Glutamatergic neuron (in vitro differentiated cells): ENCODE data around the gene VPS37B. TPM values are rescaled to one million over a fixed set of nuclear protein-coding genes. Genes with fewer than 3 reads are reported as not detected.

ENCODE experiments used
- DNase-seq: peaks from one replicate; pipeline ENCODE4 v3.0.0; 2022
- H3K27ac Mint-ChIP-seq: one replicate; pipeline ENCODE4 v1.8.0; 2020; ENCODE audit warnings: mild to moderate bottlenecking, mixed read lengths, inconsistent platforms; ENCODE audit not compliant: unreplicated experiment
- H3K27me3 Mint-ChIP-seq: one replicate; pipeline ENCODE4 v1.8.0; 2020; ENCODE audit warnings: mild to moderate bottlenecking, moderate library complexity, mixed read lengths, inconsistent platforms; ENCODE audit not compliant: unreplicated experiment
- H3K36me3 Mint-ChIP-seq: one replicate; pipeline ENCODE4 v1.8.0; 2020; ENCODE audit warnings: mild to moderate bottlenecking, mixed read lengths, inconsistent platforms; ENCODE audit not compliant: unreplicated experiment
- H3K4me1 Mint-ChIP-seq: one replicate; pipeline ENCODE4 v1.8.0; 2020; ENCODE audit warnings: mild to moderate bottlenecking, low read depth, mixed read lengths, inconsistent platforms; ENCODE audit not compliant: unreplicated experiment
- H3K4me3 Mint-ChIP-seq: one replicate; pipeline ENCODE4 v1.8.0; 2020; ENCODE audit warnings: mild to moderate bottlenecking, mixed read lengths, inconsistent platforms; ENCODE audit not compliant: unreplicated experiment
- H3K9me3 Mint-ChIP-seq: one replicate; pipeline ENCODE4 v1.8.0; 2020; ENCODE audit warnings: mild to moderate bottlenecking, moderate library complexity, mixed read lengths, inconsistent platforms; ENCODE audit not compliant: unreplicated experiment
- CTCF ChIP-seq: fragments of 200-600 bp; sonication (generic); IDR thresholded peaks from one replicate; pipeline ENCODE4 v1.5.0; 2021; ENCODE audit not compliant: partially characterized antibody, unreplicated experiment
- total RNA-seq: library from RNA; stranded (reverse); fragmentation: NEBNext Ultra II Directional; extraction: Animal tissue kit (Norgen Biotek cat#: 25700); gene quantifications from one replicate; pipeline ENCODE4 v1.2.1, GENCODE V29; 2021; ENCODE audit not compliant: unreplicated experiment

VPS37B gene
- total RNA-seq, 1 donor from 2014 or later, result 19.7 TPM

GRCh38 chr12:122886161-122886560 lies 9.8 kb downstream of the VPS37B start:
- peaks cover 3% of the 10 kb centered on the region for H3K27me3 Mint-ChIP-seq
- H3K36me3 Mint-ChIP-seq, result no peaks in the 10 kb centered on the region
- peaks cover 4% of the 10 kb centered on the region for H3K9me3 Mint-ChIP-seq
- H3K4me1 Mint-ChIP-seq, result peaks cover 26% of the 10 kb centered on the region
- no peak overlapping the region for H3K4me3 Mint-ChIP-seq
- DNase-seq, result no peak
- TF ChIP-seq CTCF, result no peak
- H3K27ac Mint-ChIP-seq, result no peak overlapping the region

GRCh38 chr12:122884860-122885259 lies 11.1 kb downstream of the VPS37B start:
- peaks cover 31% of the 10 kb centered on the region for H3K4me1 Mint-ChIP-seq

GRCh38 chr12:122884091-122884826 lies 11.7 kb downstream of the VPS37B start:
- no peak overlapping the region for H3K27ac Mint-ChIP-seq
- H3K36me3 Mint-ChIP-seq, result no peaks in the 10 kb centered on the region
- H3K4me1 Mint-ChIP-seq, result peaks cover 34% of the 10 kb centered on the region
- DNase-seq, result no peak
- no peak overlapping the region for H3K4me3 Mint-ChIP-seq
- TF ChIP-seq CTCF, result no peak
- peaks cover 4% of the 10 kb centered on the region for H3K9me3 Mint-ChIP-seq
- H3K27me3 Mint-ChIP-seq, result peaks cover 10% of the 10 kb centered on the region

More at GRCh38 chr12:122884860-122885259, 11.1 kb downstream of the VPS37B start:
- TF ChIP-seq CTCF, result no peak
- Mint-ChIP-seq H3K9me3 (peaks cover 4% of the 10 kb centered on the region), H3K27ac (no peak overlapping the region), H3K36me3 (no peaks in the 10 kb centered on the region), H3K4me3 (no peak overlapping the region), H3K27me3 (peaks cover 9% of the 10 kb centered on the region)
- DNase-seq, result no peak

GRCh38 chr12:122882908-122883558 lies 12.9 kb downstream of the VPS37B start:
- no peak overlapping the region for H3K4me3 Mint-ChIP-seq
- H3K27me3 Mint-ChIP-seq, result peaks cover 10% of the 10 kb centered on the region
- no peak for TF ChIP-seq CTCF
- peaks cover 4% of the 10 kb centered on the region for H3K9me3 Mint-ChIP-seq
- no peak for DNase-seq
- no peak overlapping the region for H3K27ac Mint-ChIP-seq
- no peaks in the 10 kb centered on the region for H3K36me3 Mint-ChIP-seq
- H3K4me1 Mint-ChIP-seq, result peaks cover 35% of the 10 kb centered on the region

- peaks cover 2% of the 10 kb centered on the region for H3K9me3 Mint-ChIP-seq
- peaks cover 24% of the 10 kb centered on the region for H3K4me1 Mint-ChIP-seq
- TF ChIP-seq CTCF, result no peak
- peaks cover 12% of the 10 kb centered on the region for H3K27me3 Mint-ChIP-seq
- no peaks in the 10 kb centered on the region for H3K36me3 Mint-ChIP-seq
- DNase-seq, result peak; percentile 60
- peak overlapping the region; percentile 73 for H3K27ac Mint-ChIP-seq
- no peak overlapping the region for H3K4me3 Mint-ChIP-seq
These were observed 15.3 kb downstream of the VPS37B start for GRCh38 chr12:122880668-122881067.
